Measurements from ENCODE around the gene SPATA33.

Gene SPATA33

GRCh38 chr16:89707695-89708094, 50.1 kb downstream of the SPATA33 start:
- DNase-seq (ENCODE audit: extremely low spot score): no peak
- TF ChIP-seq CTCF (IDR thresholded peaks at IDR 0.05; ENCODE audit: control extremely low read depth, extremely low read depth, low read depth, missing control alignments): no peak
- CTCF ChIA-PET: interaction anchor here (0.5 to 7.4 kb wide), 8 partner anchors 8 to 153 kb away, joined by 3 to 115 read pairs (median 14); partner anchors contain the start of gene SPATA2L
- POLR2A ChIA-PET: no interaction called here

DNA sequence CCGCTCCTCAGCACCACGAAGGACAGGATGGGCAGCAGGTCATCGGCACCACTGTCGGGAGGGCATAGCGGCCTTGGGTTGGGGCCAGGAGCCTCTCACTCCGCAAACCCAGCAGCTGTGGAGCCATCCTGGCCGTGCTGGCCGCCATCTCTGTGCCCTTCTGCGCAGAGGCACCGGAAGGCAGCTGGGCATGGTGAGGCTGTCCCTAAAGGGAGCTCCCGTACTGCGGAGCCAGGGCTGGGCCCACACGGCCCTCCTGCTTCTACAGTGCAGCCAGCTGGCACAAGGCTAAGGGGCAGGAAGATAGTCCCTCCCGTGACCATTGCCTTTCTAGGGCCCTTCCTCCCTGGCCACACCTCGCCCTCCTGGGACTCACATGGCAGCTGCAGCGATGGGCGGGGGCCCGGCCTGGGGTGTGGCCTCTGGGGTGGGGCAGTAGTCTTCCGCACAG, 50.9 kb downstream of the SPATA33 start:
- ChIA-PET CTCF (interaction anchor here (1.0 to 7.4 kb wide), 6 partner anchors 8 to 202 kb away, joined by 3 to 115 read pairs (median 10); partner anchors contain the start of gene SPATA2L), POLR2A (no interaction called here)
- no peak for TF ChIP-seq CTCF (IDR thresholded peaks at IDR 0.05; ENCODE audit: control extremely low read depth, extremely low read depth, low read depth, missing control alignments)
- DNase-seq (ENCODE audit: extremely low spot score): no peak

- no peak for DNase-seq (ENCODE audit: extremely low spot score)
- CTCF ChIA-PET: interaction anchor here (1.6 to 7.4 kb wide), 4 partner anchors 9 to 201 kb away, joined by 4 to 115 read pairs (median 20); partner anchors contain the start of gene SPATA2L
- POLR2A ChIA-PET: no interaction called here
- TF ChIP-seq CTCF (IDR thresholded peaks at IDR 0.05; ENCODE audit: control extremely low read depth, extremely low read depth, low read depth, missing control alignments): no peak
Observed at GRCh38 chr16:89709166-89709565, 51.5 kb downstream of the SPATA33 start.

DNA sequence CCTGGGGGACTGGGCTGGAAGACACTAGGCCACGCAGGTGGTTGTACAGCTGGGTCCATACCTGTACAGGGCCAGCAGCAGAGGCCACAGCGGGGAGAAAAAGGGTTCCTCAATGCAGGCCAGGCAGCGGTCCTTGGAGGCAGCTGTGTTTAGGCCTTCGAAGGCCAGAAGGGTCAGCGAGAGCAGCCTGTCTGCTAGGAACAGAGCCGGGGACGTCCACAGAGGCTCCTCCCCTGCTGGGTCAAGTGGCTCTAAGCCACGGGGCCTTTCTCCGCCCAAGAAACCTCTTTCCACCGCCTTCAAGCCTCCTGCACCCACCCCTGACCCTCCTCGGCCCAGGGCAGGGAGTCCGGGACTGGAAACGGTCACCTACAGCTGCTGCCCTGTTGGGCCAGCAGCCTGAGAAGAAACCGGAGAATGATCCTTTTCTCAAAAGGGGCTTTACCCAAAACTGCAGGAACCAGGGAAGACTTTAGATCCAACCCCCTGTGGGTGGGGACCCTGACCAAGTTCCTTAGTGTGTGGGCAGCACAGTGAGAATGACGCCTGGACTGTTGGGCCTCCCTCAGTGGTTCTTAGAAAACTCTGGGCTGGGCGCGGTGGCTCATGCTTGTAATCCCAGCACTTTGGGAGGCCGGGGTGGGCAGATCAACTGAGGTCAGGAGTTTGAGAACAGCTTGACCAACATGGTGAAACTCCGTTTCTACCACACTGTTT, 52.2 kb downstream of the SPATA33 start:
- no peak for DNase-seq (ENCODE audit: extremely low spot score)
- no peak for TF ChIP-seq CTCF (IDR thresholded peaks at IDR 0.05; ENCODE audit: control extremely low read depth, extremely low read depth, low read depth, missing control alignments)
- ChIA-PET POLR2A (no interaction called here), CTCF (interaction anchor here (1.6 to 7.4 kb wide), 4 partner anchors 10 to 200 kb away, joined by 4 to 115 read pairs (median 20); partner anchors contain the start of gene SPATA2L)

DNA sequence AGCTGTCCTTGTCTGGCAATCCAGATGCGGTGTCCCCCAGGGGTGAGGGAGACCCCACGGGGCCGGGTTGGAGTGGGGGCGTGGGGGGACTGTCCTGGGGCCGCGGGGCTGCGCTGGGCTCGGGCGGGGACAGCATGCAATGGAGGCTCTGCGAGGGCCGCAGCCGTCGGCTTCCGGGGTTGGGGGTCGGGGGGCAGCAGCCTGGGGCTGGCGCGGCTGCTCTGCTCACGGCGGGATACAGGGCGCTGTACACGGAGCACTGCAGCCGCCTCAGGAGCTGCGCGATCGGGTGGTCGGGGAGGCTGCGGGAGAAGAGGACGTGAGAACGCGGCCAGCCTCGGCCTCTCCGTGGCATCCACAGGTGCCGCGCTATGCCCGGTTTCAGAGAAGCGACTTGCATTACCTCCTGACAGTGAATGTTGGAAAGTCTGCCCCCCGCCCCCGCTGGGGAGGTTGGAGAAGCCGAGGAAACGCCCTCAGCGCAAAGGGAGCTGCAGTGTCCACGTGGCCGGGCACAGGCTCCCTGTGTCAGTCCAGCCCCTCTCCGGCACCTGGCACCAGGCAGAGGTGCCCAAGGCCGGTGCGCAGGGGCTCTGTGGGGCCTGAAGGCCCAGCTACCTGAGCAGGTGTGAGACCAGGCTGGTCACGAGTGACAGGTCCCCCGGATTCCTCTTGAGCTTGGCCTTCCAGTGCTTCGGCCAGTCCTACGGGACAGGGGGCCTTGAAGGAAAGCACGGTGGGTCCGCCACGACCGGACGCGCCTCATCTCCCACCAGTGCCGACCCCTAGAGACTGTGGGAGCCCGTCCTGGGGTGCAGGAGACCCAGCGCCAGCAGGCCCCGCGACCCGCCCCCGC, 53.3 kb downstream of the SPATA33 start:
- TF ChIP-seq CTCF (IDR thresholded peaks at IDR 0.05; ENCODE audit: control extremely low read depth, extremely low read depth, low read depth, missing control alignments): no peak
- DNase-seq (ENCODE audit: extremely low spot score): no peak
- ChIA-PET POLR2A (interaction anchor here (0.6 to 0.9 kb wide), 2 partner anchors 13 to 52 kb away, joined by 3 to 7 read pairs; no protein-coding TSS in a partner anchor), CTCF (interaction anchor here (2.3 to 7.4 kb wide), 3 partner anchors 11 to 150 kb away, joined by 17 to 115 read pairs (median 24); partner anchors contain the start of gene SPATA2L)

Data from GM10248 (cell line).